ENCODE data around the gene NUP58. TPM values are rescaled to one million over a fixed set of nuclear protein-coding genes. Genes with fewer than 3 reads are reported as not detected.

Gene NUP58
- total RNA-seq, 1 donor = 46.3 TPM

GRCh38 chr13:25253702-25254101 is 47.7 kb upstream of the NUP58 start:
- no peak overlapping the region for H2AFZ ChIP-seq (ENCODE audit: low read length)
- peaks cover 6% of the 10 kb centered on the region for H3K4me1 ChIP-seq (ENCODE audit: insufficient read depth, low read length)
- H4K20me1 ChIP-seq (ENCODE audit: insufficient read depth, low read length) = no peaks in the 10 kb centered on the region
- H3K36me3 ChIP-seq (ENCODE audit: insufficient read depth, low read length) = peaks cover 35% of the 10 kb centered on the region
- no peaks in the 10 kb centered on the region for H3K27me3 ChIP-seq (ENCODE audit: insufficient read depth, low read length)
- peak overlapping the region; percentile 35 for H3K27ac ChIP-seq (ENCODE audit: low read depth, low read length)
- H3K4me2 ChIP-seq (ENCODE audit: insufficient read depth, low read length) = no peak overlapping the region
- no peaks in the 10 kb centered on the region for H3K9me3 ChIP-seq (ENCODE audit: low read depth, low read length)
- H3K79me2 ChIP-seq (ENCODE audit: insufficient read depth, low read length) = no peaks in the 10 kb centered on the region
- DNase-seq (ENCODE audit: insufficient read length, low spot score, missing footprints) = no peak
- TF ChIP-seq, protein P1, sequence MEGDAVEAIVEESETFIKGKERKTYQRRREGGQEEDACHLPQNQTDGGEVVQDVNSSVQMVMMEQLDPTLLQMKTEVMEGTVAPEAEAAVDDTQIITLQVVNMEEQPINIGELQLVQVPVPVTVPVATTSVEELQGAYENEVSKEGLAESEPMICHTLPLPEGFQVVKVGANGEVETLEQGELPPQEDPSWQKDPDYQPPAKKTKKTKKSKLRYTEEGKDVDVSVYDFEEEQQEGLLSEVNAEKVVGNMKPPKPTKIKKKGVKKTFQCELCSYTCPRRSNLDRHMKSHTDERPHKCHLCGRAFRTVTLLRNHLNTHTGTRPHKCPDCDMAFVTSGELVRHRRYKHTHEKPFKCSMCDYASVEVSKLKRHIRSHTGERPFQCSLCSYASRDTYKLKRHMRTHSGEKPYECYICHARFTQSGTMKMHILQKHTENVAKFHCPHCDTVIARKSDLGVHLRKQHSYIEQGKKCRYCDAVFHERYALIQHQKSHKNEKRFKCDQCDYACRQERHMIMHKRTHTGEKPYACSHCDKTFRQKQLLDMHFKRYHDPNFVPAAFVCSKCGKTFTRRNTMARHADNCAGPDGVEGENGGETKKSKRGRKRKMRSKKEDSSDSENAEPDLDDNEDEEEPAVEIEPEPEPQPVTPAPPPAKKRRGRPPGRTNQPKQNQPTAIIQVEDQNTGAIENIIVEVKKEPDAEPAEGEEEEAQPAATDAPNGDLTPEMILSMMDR (IDR thresholded peaks at IDR 0.05; ENCODE audit: extremely low read depth, low read depth, low read length) = no peak
- no peak overlapping the region for H3K4me3 ChIP-seq (ENCODE audit: insufficient read depth, low read length)

- no peak overlapping the region for H2AFZ ChIP-seq (ENCODE audit: low read length)
- H3K79me2 ChIP-seq (ENCODE audit: insufficient read depth, low read length) = no peaks in the 10 kb centered on the region
- H3K9me3 ChIP-seq (ENCODE audit: low read depth, low read length) = no peaks in the 10 kb centered on the region
- no peaks in the 10 kb centered on the region for H3K27me3 ChIP-seq (ENCODE audit: insufficient read depth, low read length)
- H3K36me3 ChIP-seq (ENCODE audit: insufficient read depth, low read length) = peaks cover 55% of the 10 kb centered on the region
- DNase-seq (ENCODE audit: insufficient read length, low spot score, missing footprints) = no peak
- no peaks in the 10 kb centered on the region for H4K20me1 ChIP-seq (ENCODE audit: insufficient read depth, low read length)
- no peak overlapping the region for H3K27ac ChIP-seq (ENCODE audit: low read depth, low read length)
- TF ChIP-seq, protein P1 (IDR thresholded peaks at IDR 0.05; ENCODE audit: extremely low read depth, low read depth, low read length) = no peak
- H3K4me2 ChIP-seq (ENCODE audit: insufficient read depth, low read length) = no peak overlapping the region
- no peaks in the 10 kb centered on the region for H3K4me1 ChIP-seq (ENCODE audit: insufficient read depth, low read length)
- H3K4me3 ChIP-seq (ENCODE audit: insufficient read depth, low read length) = no peak overlapping the region
Measured at GRCh38 chr13:25262261-25262660, 39.2 kb upstream of the NUP58 start.

DNA sequence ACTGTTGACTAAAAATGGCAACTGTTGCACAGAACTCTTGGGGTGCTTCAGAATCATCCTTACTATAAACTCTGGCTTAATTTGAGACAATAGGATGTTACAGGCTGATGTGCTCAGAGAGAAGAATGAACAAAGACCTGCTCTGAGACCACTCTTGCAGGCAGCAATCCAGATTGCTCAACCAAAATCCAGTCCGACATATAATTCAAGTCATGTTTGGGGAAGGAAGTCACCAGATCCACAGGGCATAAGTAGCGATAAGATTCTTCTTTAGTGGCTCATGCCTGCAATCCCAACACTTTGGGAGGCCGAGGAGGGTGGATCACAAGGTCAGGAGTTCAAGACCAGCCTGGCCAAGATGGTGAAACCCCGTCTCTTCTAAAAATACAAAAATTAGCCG is 34.7 kb upstream of the NUP58 start:
- Histone ChIP-seq H3K27me3 (ENCODE audit: insufficient read depth, low read length) (no peaks in the 10 kb centered on the region), H4K20me1 (ENCODE audit: insufficient read depth, low read length) (peaks cover 10% of the 10 kb centered on the region), H3K79me2 (ENCODE audit: insufficient read depth, low read length) (peaks cover 30% of the 10 kb centered on the region), H3K9me3 (ENCODE audit: low read depth, low read length) (no peaks in the 10 kb centered on the region), H2AFZ (ENCODE audit: low read length) (no peak overlapping the region), H3K4me1 (ENCODE audit: insufficient read depth, low read length) (peaks cover 8% of the 10 kb centered on the region), H3K4me3 (ENCODE audit: insufficient read depth, low read length) (no peak overlapping the region), H3K36me3 (ENCODE audit: insufficient read depth, low read length) (peaks cover 33% of the 10 kb centered on the region), H3K4me2 (ENCODE audit: insufficient read depth, low read length) (no peak overlapping the region), H3K27ac (ENCODE audit: low read depth, low read length) (no peak overlapping the region)
- TF ChIP-seq, protein P1 (IDR thresholded peaks at IDR 0.05; ENCODE audit: extremely low read depth, low read depth, low read length) = no peak
- no peak for DNase-seq (ENCODE audit: insufficient read length, low spot score, missing footprints)

GRCh38 chr13:25267715-25268114 is 33.7 kb upstream of the NUP58 start:
- Histone ChIP-seq H4K20me1 (ENCODE audit: insufficient read depth, low read length) (peaks cover 10% of the 10 kb centered on the region), H3K79me2 (ENCODE audit: insufficient read depth, low read length) (peaks cover 35% of the 10 kb centered on the region), H3K27ac (ENCODE audit: low read depth, low read length) (no peak overlapping the region), H3K4me1 (ENCODE audit: insufficient read depth, low read length) (peaks cover 8% of the 10 kb centered on the region), H3K36me3 (ENCODE audit: insufficient read depth, low read length) (peaks cover 28% of the 10 kb centered on the region), H3K9me3 (ENCODE audit: low read depth, low read length) (no peaks in the 10 kb centered on the region), H3K4me2 (ENCODE audit: insufficient read depth, low read length) (no peak overlapping the region), H3K27me3 (ENCODE audit: insufficient read depth, low read length) (no peaks in the 10 kb centered on the region), H3K4me3 (ENCODE audit: insufficient read depth, low read length) (no peak overlapping the region), H2AFZ (ENCODE audit: low read length) (no peak overlapping the region)
- peak; percentile 68 for DNase-seq (ENCODE audit: insufficient read length, low spot score, missing footprints)
- TF ChIP-seq, protein P1 (IDR thresholded peaks at IDR 0.05; ENCODE audit: extremely low read depth, low read depth, low read length) = peak; percentile 43

Data from osteoblast (primary cell).